ENCODE measurements around the gene GGT5.
"Not testable (repeated sequence)": the region's sequence is repeated elsewhere in the genome, so short reads cannot be mapped to it uniquely, and the experiment has no call there.

GGT5 gene

GRCh38 chr22:24245030-24245431, at the start of gene GGT5:
Gene GGT5 (minus strand): TSS chr22:24245082. CDS start chr22:24244725, 357 bp downstream.
- not testable (repeated sequence) for DNase-seq

GRCh38 chr22:24292202-24292830, 47.4 kb upstream of the GGT5 start:
- not testable (repeated sequence) for DNase-seq

GRCh38 chr22:24291515-24292201, 46.8 kb upstream of the GGT5 start:
- no peak for DNase-seq

- no peak for DNase-seq
Observed at GRCh38 chr22:24290459-24290858, 45.6 kb upstream of the GGT5 start.

GRCh38 chr22:24289741-24290163, 44.9 kb upstream of the GGT5 start:
- no peak for DNase-seq

- DNase-seq, result no peak
Observed at GRCh38 chr22:24289114-24289513, 44.2 kb upstream of the GGT5 start.

GRCh38 chr22:24287801-24288200, 42.9 kb upstream of the GGT5 start:
- DNase-seq, result not testable (repeated sequence)

GRCh38 chr22:24287212-24287611, 42.3 kb upstream of the GGT5 start:
- not testable (repeated sequence) for DNase-seq

- DNase-seq, result no peak
Observed at GRCh38 chr22:24285245-24285644, 40.4 kb upstream of the GGT5 start.

GRCh38 chr22:24284747-24285203, 39.9 kb upstream of the GGT5 start:
- DNase-seq, result no peak

GRCh38 chr22:24282401-24282800, 37.5 kb upstream of the GGT5 start:
- DNase-seq, result no peak

- DNase-seq, result not testable (repeated sequence)
Observed at GRCh38 chr22:24280363-24280762, 35.5 kb upstream of the GGT5 start.

- not testable (repeated sequence) for DNase-seq
Observed at GRCh38 chr22:24274696-24275405, 30.0 kb upstream of the GGT5 start.

GRCh38 chr22:24273906-24274305, 29.0 kb upstream of the GGT5 start:
- not testable (repeated sequence) for DNase-seq

- not testable (repeated sequence) for DNase-seq
Observed at GRCh38 chr22:24273031-24273430, 28.1 kb upstream of the GGT5 start.

- no peak for DNase-seq
Observed at GRCh38 chr22:24271386-24271854, 26.5 kb upstream of the GGT5 start.

GRCh38 chr22:24270556-24271385, 25.9 kb upstream of the GGT5 start, which contains the start of gene SPECC1L:
Gene SPECC1L (plus strand): TSS chr22:24270831. CDS start chr22:24302232, 31,401 bp downstream.
- DNase-seq, result peak; percentile 77

- DNase-seq, result not testable (repeated sequence)
Observed at GRCh38 chr22:24266495-24266894, 21.6 kb upstream of the GGT5 start.

GRCh38 chr22:24265734-24266133, 20.9 kb upstream of the GGT5 start:
- DNase-seq, result no peak

GRCh38 chr22:24264329-24264896, 19.5 kb upstream of the GGT5 start:
- DNase-seq, result not testable (repeated sequence)

GRCh38 chr22:24263479-24263878, 18.6 kb upstream of the GGT5 start:
- DNase-seq, result not testable (repeated sequence)

GRCh38 chr22:24262185-24262749, 17.4 kb upstream of the GGT5 start:
- DNase-seq, result not testable (repeated sequence)

Data from NCI-H1048 (cell line).